K562 (cell line): ENCODE data around the gene DENND1A. TPM values are rescaled to one million over a fixed set of nuclear protein-coding genes. Genes with fewer than 3 reads are reported as not detected.

Experiments used
- ATAC-seq: fragments of 200-7000 bp; cut with Tn5 transposase; 3 replicates; pipeline ENCODE4 v1.9.1; 2020; ENCODE audit warnings: moderate library complexity
- BruUV-seq: library from RNA; stranded (reverse); fragments of 400-500 nt; replicated peaks from 2 replicates; lab custom pipeline; 2021; lab: Mats Ljungman, UMichigan
- CTCF ChIA-PET: fragments of 300-600 bp; formaldehyde crosslinking; extraction: SDS; loops from one replicate; lab custom pipeline; 2021; ENCODE audit warnings: low intra/inter-chr PET ratio; lab: Yijun Ruan, JAX
- POLR2A ChIA-PET: fragments of 300-600, 350-650 bp; sonication (Branson Sonifier 250); formaldehyde crosslinking; extraction: SDS; loops from one replicate; lab custom pipeline; 2021; ENCODE audit warnings: antibody characterized with exemption, inconsistent platforms; lab: Yijun Ruan, JAX
- DNase-seq, 4 experiments: peaks; one replicate each; pipeline versions ENCODE4 v3.0.0 to v3.0.0-alpha.2; 2011 to 2018; ENCODE audit warnings: low spot score in 3 of 4, mixed read lengths in 3 of 4; ENCODE audit errors: extremely low read depth in 1 of 4
- FAIRE-seq: peaks from 2 replicates; lab custom pipeline; 2011; peaks lifted over from hg19 to GRCh38; lab: Jason Lieb, UNC
- H2AFZ ChIP-seq: 2 replicates; pipeline ENCODE4 v1.6.0; 2011; ENCODE audit warnings: low read depth, low read length, control low read depth, inconsistent platforms
- H3K27ac ChIP-seq: fragments of 200-600 bp; 3 replicates; pipeline ENCODE4 v1.8.0; 2011; ENCODE audit warnings: low read depth, mild to moderate bottlenecking, control low read depth, inconsistent platforms, low read length, moderate library complexity, mixed read lengths; ENCODE audit errors: extremely low read depth
- H3K27me3 ChIP-seq, 2 experiments: fragments of 300-600 bp in 1 of 2; 2 replicates in 1 of 2; 3 replicates in 1 of 2; pipeline versions ENCODE4 v1.6.0 to v1.8.0; 2011; ENCODE audit warnings: inconsistent platforms in 2 of 2, low read length in 2 of 2, mild to moderate bottlenecking in 1 of 2, mixed read lengths in 1 of 2, moderate library complexity in 1 of 2; ENCODE audit not compliant: control insufficient read depth in 2 of 2, insufficient read depth in 2 of 2
- H3K36me3 ChIP-seq: fragments of 300-600 bp; 3 replicates; pipeline ENCODE4 v1.8.0; 2011; ENCODE audit warnings: mild to moderate bottlenecking, low read length, inconsistent platforms; ENCODE audit not compliant: control insufficient read depth, insufficient read depth
- H3K4me1 ChIP-seq, 2 experiments: fragments of 200-600 bp in 1 of 2; replicated peaks in 1 of 2; 2 replicates in 1 of 2; 3 replicates in 1 of 2; pipeline versions ENCODE4 v1.5.1 to v1.8.0; 2011; ENCODE audit warnings: inconsistent platforms in 2 of 2, low read length in 2 of 2, mild to moderate bottlenecking in 1 of 2, mixed read lengths in 1 of 2, moderate library complexity in 1 of 2; ENCODE audit not compliant: control insufficient read depth in 2 of 2, insufficient read depth in 2 of 2
- H3K4me2 ChIP-seq: 2 replicates; pipeline ENCODE4 v1.6.1; 2011; ENCODE audit warnings: low read length, control low read depth, inconsistent platforms, mixed read lengths; ENCODE audit not compliant: insufficient read depth
- H3K4me3 ChIP-seq: fragments of 200-600 bp; sonication (generic), shearing (Covaris generic); 2 replicates; pipeline ENCODE4 v1.5.1; 2016; ENCODE audit warnings: control low read depth, inconsistent platforms
- H3K79me2 ChIP-seq: fragments of 200-600 bp; 3 replicates; pipeline ENCODE4 v1.8.0; 2011; ENCODE audit warnings: low read length, inconsistent platforms; ENCODE audit not compliant: control insufficient read depth, insufficient read depth
- H3K9ac ChIP-seq, 2 experiments: 2 replicates each; pipeline versions ENCODE4 v1.6.0 to v1.6.1; 2011; ENCODE audit warnings: low read depth in 2 of 2, low read length in 2 of 2, control low read depth in 1 of 2, inconsistent platforms in 1 of 2, mild to moderate bottlenecking in 1 of 2, mixed read lengths in 1 of 2; ENCODE audit not compliant: insufficient read depth in 1 of 2
- H3K9me1 ChIP-seq: one replicate; pipeline ENCODE4 v1.6.0; 2011; ENCODE audit warnings: inconsistent platforms, mild to moderate bottlenecking, low read length, moderate library complexity; ENCODE audit not compliant: control insufficient read depth, insufficient read depth
- H3K9me3 ChIP-seq: replicated peaks from 2 replicates; pipeline ENCODE4 v1.5.1; 2011; ENCODE audit warnings: low read depth, low read length, inconsistent platforms; ENCODE audit not compliant: control insufficient read depth, insufficient read depth
- H4K20me1 ChIP-seq: replicated peaks from 2 replicates; pipeline ENCODE4 v1.6.1; 2011; ENCODE audit warnings: low read length, inconsistent platforms, mixed read lengths; ENCODE audit not compliant: control insufficient read depth, insufficient read depth
- ASH1L ChIP-seq: fragments of 450-650 bp; IDR thresholded peaks from 2 replicates; pipeline ENCODE4 v1.6.1; 2018; ENCODE audit warnings: borderline replicate concordance, mild to moderate bottlenecking, low read depth; ENCODE audit not compliant: partially characterized antibody
- ATF1 ChIP-seq, 2 experiments: fragments of 450-650 bp in 1 of 2; IDR thresholded peaks; 2 replicates each; pipeline ENCODE4 v1.6.1; 2016; ENCODE audit warnings: missing compliant biosample characterization in 1 of 2, missing genetic modification characterization in 1 of 2
- CBX1 ChIP-seq: sonication (generic); IDR thresholded peaks from 2 replicates; pipeline ENCODE4 v1.6.1; 2016; ENCODE audit warnings: antibody characterized with exemption, low read depth, mild to moderate bottlenecking
- FOSL1 ChIP-seq: fragments of 200-800 bp; sonication (Bioruptor generic); conservative IDR thresholded peaks from 2 replicates; pipeline ENCODE4 v1.6.1; 2016; ENCODE audit warnings: missing genetic modification characterization, missing compliant biosample characterization
- HBP1 ChIP-seq: fragments of 450-650 bp; formaldehyde crosslinking; IDR thresholded peaks from 2 replicates; pipeline ENCODE4 v1.4.0; 2022; ENCODE audit warnings: missing genetic modification characterization
- HNRNPH1 ChIP-seq: fragments of 200-400 bp; formaldehyde crosslinking; optimal IDR thresholded peaks from 2 replicates; pipeline ENCODE3; 2017; ENCODE audit warnings: low read depth, mild to moderate bottlenecking, low read length, moderate library complexity
- MTA3 ChIP-seq: fragments of 450-650 bp; formaldehyde crosslinking; IDR thresholded peaks from 2 replicates; pipeline ENCODE4 v1.6.1; 2017; ENCODE audit warnings: mild to moderate bottlenecking, borderline replicate concordance
- NCOA2 ChIP-seq, 2 experiments: fragments of 450-650 bp; IDR thresholded peaks; 2 replicates each; pipeline ENCODE4 v1.6.1; 2018; ENCODE audit warnings: mild to moderate bottlenecking in 2 of 2, moderate library complexity in 1 of 2; ENCODE audit not compliant: partially characterized antibody in 2 of 2
- PML ChIP-seq: IDR thresholded peaks from 2 replicates; pipeline ENCODE4 v1.6.1; 2012; ENCODE audit warnings: low read length, inconsistent platforms
- PRMT5 ChIP-seq: sonication (generic); formaldehyde crosslinking; IDR thresholded peaks from 2 replicates; pipeline ENCODE4 v1.5.0; 2020; ENCODE audit warnings: missing genetic modification reagents
- ZNF146 ChIP-seq: IDR thresholded peaks from one replicate; pipeline ENCODE4 v1.6.1; 2018; ENCODE audit warnings: missing compliant biosample characterization; ENCODE audit not compliant: unreplicated experiment
- ZNF175 ChIP-seq: fragments of 200-800 bp; sonication (Bioruptor generic); IDR thresholded peaks from 2 replicates; pipeline ENCODE4 v1.6.1; 2016; ENCODE audit warnings: low read depth, mild to moderate bottlenecking, missing genetic modification characterization, missing compliant biosample characterization
- WGBS: fragments of 100-300 bp; shearing (Covaris generic); methylation state at CpG from one replicate; pipeline ENCODE4 v1.1.6; 2016; ENCODE audit warnings: low coverage, mixed read lengths; ENCODE audit not compliant: insufficient coverage; ENCODE audit errors: missing lambda C conversion rate; 5-methylcytosine and 5-hydroxymethylcytosine counted together
- in situ Hi-C: fragments of 300-500 bp; cut with MboI; formaldehyde crosslinking; loops from 4 replicates; pipeline ENCODE4 v1.15.0; 2018; ENCODE audit warnings: inconsistent platforms, mixed read lengths
- intact Hi-C: fragments of 100-400 bp; cut with micrococcal nuclease; formaldehyde crosslinking; loops from 2 replicates; pipeline ENCODE4 v1.14.2; 2022
- polyA plus RNA-seq, 8 experiments: library from polyadenylated mRNA; depleted of rRNA in 4 of 8; stranded (reverse) in 5 of 8; unstranded in 3 of 8; fragments of >200 nt; fragmentation: Nextera tagmentation in 2 of 8; fragmentation: Illumina TruSeq in 1 of 8; extraction: Ambion mirVana in 2 of 8; extraction: Trizol in 1 of 8; gene quantifications; 2 replicates each; pipeline versions ENCODE4 v1.2.1 to v1.2.3, GENCODE V29; 2011 to 2014; ENCODE audit warnings: inconsistent platforms in 1 of 8, missing spikeins in 1 of 8
- total RNA-seq, 7 experiments: library from RNA; depleted of rRNA in 6 of 7; stranded (reverse); fragments of >200 nt in 6 of 7; fragmentation: Illumina TruSeq in 2 of 7; extraction: Trizol in 2 of 7; gene quantifications; 2 replicates each; pipeline versions ENCODE4 v1.2.1 to v1.2.3, GENCODE V29; 2011 to 2021; ENCODE audit warnings: low replicate concordance in 1 of 7
- TF ChIP-seq, protein P1 (sequence below): fragments of 450-650 bp; conservative IDR thresholded peaks from 2 replicates; pipeline ENCODE4 v1.6.1; 2016; ENCODE audit warnings: missing genetic modification characterization, low read depth, mild to moderate bottlenecking, missing compliant biosample characterization, moderate library complexity
- TF ChIP-seq, protein P2 (sequence below): fragments of 450-650 bp; formaldehyde crosslinking; IDR thresholded peaks from 2 replicates; pipeline ENCODE4 v1.4.0; 2020; ENCODE audit warnings: mild to moderate bottlenecking, moderate library complexity

The DENND1A gene
- total and polyA plus RNA-seq, 9 of the 15 experiments (the other 6 are each of a cell fraction or from before 2014, with no cell fraction given), result 7.6 to 29.5 (median 15.7) TPM

DNA sequence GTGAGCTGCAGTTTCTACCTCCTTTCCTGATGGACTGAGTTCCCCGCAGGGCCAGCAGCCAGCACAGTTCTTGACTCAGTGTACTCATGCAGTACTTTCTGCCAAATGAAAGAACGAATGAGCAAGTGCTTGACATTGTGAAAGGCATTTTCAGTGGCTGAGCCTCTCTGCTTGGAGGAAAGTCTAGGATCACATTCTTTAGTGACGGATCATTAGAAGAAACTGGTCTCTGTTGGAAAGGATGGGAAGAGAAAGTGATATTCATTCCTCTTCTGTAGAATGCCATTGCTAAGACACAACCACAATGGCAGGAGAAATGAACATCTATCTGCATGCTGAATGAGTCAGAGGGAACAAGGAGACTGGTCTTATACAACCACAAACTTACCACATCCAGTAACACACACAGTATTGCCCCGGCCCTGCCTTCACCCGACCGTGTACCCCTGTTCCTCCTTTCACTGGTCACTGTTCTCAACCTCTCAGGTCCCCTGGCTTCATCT lies 367.0 kb downstream of the DENND1A start:
- no peaks in the 10 kb centered on the region for H3K4me1 ChIP-seq
- CTCF ChIA-PET, result no interaction called here
- no TSS peak for BruUV-seq
- TF ChIP-seq NCOA2 (IDR thresholded peaks at IDR 0.05; ENCODE audit: partially characterized antibody in 2 of 2), result no peak
- no peak for TF ChIP-seq ZNF175 (CRISPR knock-in tag)
- TF ChIP-seq ATF1 (CRISPR knock-in tag; IDR thresholded peaks at IDR 0.05), result no peak
- TF ChIP-seq ATF1 (tag; IDR thresholded peaks at IDR 0.05), result no peak
- no peak for TF ChIP-seq HBP1 (CRISPR knock-in tag)
- TF ChIP-seq ASH1L, result no peak
- TF ChIP-seq FOSL1, result no peak
- no peak for TF ChIP-seq ZNF146 (CRISPR knock-in tag)
- no peak for TF ChIP-seq PRMT5 (CRISPR knock-in tag)
- TF ChIP-seq HNRNPH1, result no peak
- TF ChIP-seq CBX1, result no peak
- TF ChIP-seq, protein P1, sequence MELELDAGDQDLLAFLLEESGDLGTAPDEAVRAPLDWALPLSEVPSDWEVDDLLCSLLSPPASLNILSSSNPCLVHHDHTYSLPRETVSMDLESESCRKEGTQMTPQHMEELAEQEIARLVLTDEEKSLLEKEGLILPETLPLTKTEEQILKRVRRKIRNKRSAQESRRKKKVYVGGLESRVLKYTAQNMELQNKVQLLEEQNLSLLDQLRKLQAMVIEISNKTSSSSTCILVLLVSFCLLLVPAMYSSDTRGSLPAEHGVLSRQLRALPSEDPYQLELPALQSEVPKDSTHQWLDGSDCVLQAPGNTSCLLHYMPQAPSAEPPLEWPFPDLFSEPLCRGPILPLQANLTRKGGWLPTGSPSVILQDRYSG, result no peak
- no peak for TF ChIP-seq PML
- no peak for TF ChIP-seq MTA3
- TF ChIP-seq, protein P2, sequence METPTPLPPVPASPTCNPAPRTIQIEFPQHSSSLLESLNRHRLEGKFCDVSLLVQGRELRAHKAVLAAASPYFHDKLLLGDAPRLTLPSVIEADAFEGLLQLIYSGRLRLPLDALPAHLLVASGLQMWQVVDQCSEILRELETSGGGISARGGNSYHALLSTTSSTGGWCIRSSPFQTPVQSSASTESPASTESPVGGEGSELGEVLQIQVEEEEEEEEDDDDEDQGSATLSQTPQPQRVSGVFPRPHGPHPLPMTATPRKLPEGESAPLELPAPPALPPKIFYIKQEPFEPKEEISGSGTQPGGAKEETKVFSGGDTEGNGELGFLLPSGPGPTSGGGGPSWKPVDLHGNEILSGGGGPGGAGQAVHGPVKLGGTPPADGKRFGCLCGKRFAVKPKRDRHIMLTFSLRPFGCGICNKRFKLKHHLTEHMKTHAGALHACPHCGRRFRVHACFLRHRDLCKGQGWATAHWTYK, result no peak
- TF ChIP-seq, all 486 proteins: peak for 0
- no peaks in the 10 kb centered on the region; the same call in 2 of the 3 replicates for H3K36me3 ChIP-seq
- H3K27me3 ChIP-seq, result no peaks in the 10 kb centered on the region
- no peaks in the 10 kb centered on the region for H3K79me2 ChIP-seq
- no peak for ATAC-seq
- H3K4me2 ChIP-seq, result no peak overlapping the region
- 59% methylated on average over 6 of the region's 6 CpGs for WGBS
- H3K9me3 ChIP-seq, result no peaks in the 10 kb centered on the region
- in situ Hi-C loops, result no loop called here
- H4K20me1 ChIP-seq, result no peaks in the 10 kb centered on the region
- H2AFZ ChIP-seq, result no peak overlapping the region
- no peak for DNase-seq
- no peak overlapping the region for H3K4me3 ChIP-seq
- intact Hi-C loops, result loop anchor here (10.0 kb wide), 1 partner anchor 62 kb away; no protein-coding TSS in a partner anchor
- FAIRE-seq, result no peak
- H3K9me1 ChIP-seq, result no peaks in the 10 kb centered on the region
- no peak overlapping the region for H3K9ac ChIP-seq
- POLR2A ChIA-PET, result interaction anchor here (0.6 to 1.3 kb wide), 2 partner anchors 9 to 153 kb away, joined by 3 to 4 read pairs; no protein-coding TSS in a partner anchor
- no peak overlapping the region for H3K27ac ChIP-seq
